Hepatocyte (in vitro differentiated cells): ENCODE data around the gene OPCML. TPM values are rescaled to one million over a fixed set of nuclear protein-coding genes. Genes with fewer than 3 reads are reported as not detected.
A peak's percentile ranks its signal among the peaks of the same experiment; 100 is the strongest.

Experiments used
- DNase-seq: peaks from one replicate; pipeline ENCODE4 v3.0.0-alpha.2; 2016; ENCODE audit warnings: low spot score
- H2AFZ ChIP-seq: fragments of 200-600 bp; sonication (generic); 2 replicates; pipeline ENCODE4 v1.6.0; 2016; ENCODE audit warnings: antibody characterized with exemption, mild to moderate bottlenecking
- H3K27ac ChIP-seq: fragments of 200-600 bp; sonication (generic); 2 replicates; pipeline ENCODE4 v1.5.1; 2016; ENCODE audit warnings: mild to moderate bottlenecking
- H3K27me3 ChIP-seq: fragments of 200-600 bp; sonication (generic); 2 replicates; pipeline ENCODE4 v1.6.1; 2016
- H3K36me3 ChIP-seq: fragments of 200-600 bp; sonication (generic); replicated peaks from 2 replicates; pipeline ENCODE4 v1.5.1; 2016; ENCODE audit warnings: low read depth; ENCODE audit not compliant: insufficient read depth
- H3K4me1 ChIP-seq: fragments of 200-600 bp; sonication (generic); 2 replicates; pipeline ENCODE4 v1.5.1; 2016; ENCODE audit warnings: mild to moderate bottlenecking, moderate library complexity; ENCODE audit not compliant: insufficient read depth
- H3K4me2 ChIP-seq: fragments of 200-600 bp; sonication (generic); 2 replicates; pipeline ENCODE4 v1.6.0; 2016
- H3K4me3 ChIP-seq: fragments of 200-600 bp; sonication (generic); 2 replicates; pipeline ENCODE4 v1.5.1; 2016; ENCODE audit warnings: mild to moderate bottlenecking
- H3K79me2 ChIP-seq: fragments of 200-600 bp; sonication (generic); 2 replicates; pipeline ENCODE4 v1.6.0; 2017; ENCODE audit warnings: mild to moderate bottlenecking
- H3K9me2 ChIP-seq: fragments of 200-600 bp; sonication (generic); replicated peaks from 2 replicates; pipeline ENCODE4 v1.6.0; 2017; ENCODE audit warnings: mild to moderate bottlenecking; ENCODE audit not compliant: insufficient read depth
- H3K9me3 ChIP-seq: fragments of 200-600 bp; sonication (generic); 2 replicates; pipeline ENCODE4 v1.5.1; 2016; ENCODE audit warnings: low read depth, mild to moderate bottlenecking
- H4K20me1 ChIP-seq: fragments of 200-600 bp; sonication (generic); 2 replicates; pipeline ENCODE4 v1.6.0; 2016; ENCODE audit warnings: mild to moderate bottlenecking; ENCODE audit not compliant: insufficient read depth, poor library complexity, severe bottlenecking
- CTCF ChIP-seq: fragments of 200-600 bp; sonication (generic); IDR thresholded peaks from 2 replicates; pipeline ENCODE4 v1.5.1; 2016; ENCODE audit warnings: antibody characterized with exemption, mild to moderate bottlenecking; ENCODE audit not compliant: poor library complexity
- EZH2 ChIP-seq: fragments of 200-600 bp; sonication (generic); IDR thresholded peaks from 2 replicates; pipeline ENCODE4 v1.6.1; 2016; ENCODE audit warnings: antibody characterized with exemption, mild to moderate bottlenecking, borderline replicate concordance
- EZH2phosphoT487 ChIP-seq: fragments of 200-600 bp; sonication (generic); IDR thresholded peaks from one replicate; pipeline ENCODE4 v1.6.1; 2018; ENCODE audit warnings: antibody characterized with exemption, mild to moderate bottlenecking, low read depth, moderate library complexity; ENCODE audit not compliant: unreplicated experiment, severe bottlenecking
- WGBS: methylation state at CpG from one replicate; pipeline ENCODE4 v1.1.6; 2016; ENCODE audit warnings: low lambda C conversion rate; ENCODE audit errors: missing lambda C conversion rate; 5-methylcytosine and 5-hydroxymethylcytosine counted together
- polyA plus RNA-seq: library from polyadenylated mRNA; unstranded; fragments of >200 nt; fragmentation: Nextera tagmentation; extraction: Ambion mirVana; gene quantifications from 2 replicates; pipeline ENCODE4 v1.2.1, GENCODE V29; 2016
- total RNA-seq: library from RNA; depleted of rRNA; stranded (reverse); fragments of >200 nt; gene quantifications from 2 replicates; pipeline ENCODE4 v1.2.3, GENCODE V29; 2014

OPCML gene
- total and polyA plus RNA-seq, 2 experiments from 2014 or later, result 0.37 to 0.98 TPM

- TF ChIP-seq CTCF, result no peak
- no peak for TF ChIP-seq EZH2phosphoT487
- no peak for TF ChIP-seq EZH2
- WGBS, result 94% methylated on average over 2 of the region's 2 CpGs
- H3K4me1 ChIP-seq, result no peaks in the 10 kb centered on the region
- H3K27ac ChIP-seq, result no peak overlapping the region
- no peak overlapping the region for H2AFZ ChIP-seq
- H3K27me3 ChIP-seq, result no peaks in the 10 kb centered on the region
- no peaks in the 10 kb centered on the region for H3K79me2 ChIP-seq
- no peaks in the 10 kb centered on the region for H3K36me3 ChIP-seq
- H3K4me2 ChIP-seq, result no peak overlapping the region
- H4K20me1 ChIP-seq, result no peaks in the 10 kb centered on the region
- no peak overlapping the region for H3K4me3 ChIP-seq
- DNase-seq, result no peak
- no peaks in the 10 kb centered on the region for H3K9me2 ChIP-seq
- H3K9me3 ChIP-seq, result no peaks in the 10 kb centered on the region
Measured at GRCh38 chr11:133269267-133269666, 263.0 kb downstream of the OPCML start.

DNA sequence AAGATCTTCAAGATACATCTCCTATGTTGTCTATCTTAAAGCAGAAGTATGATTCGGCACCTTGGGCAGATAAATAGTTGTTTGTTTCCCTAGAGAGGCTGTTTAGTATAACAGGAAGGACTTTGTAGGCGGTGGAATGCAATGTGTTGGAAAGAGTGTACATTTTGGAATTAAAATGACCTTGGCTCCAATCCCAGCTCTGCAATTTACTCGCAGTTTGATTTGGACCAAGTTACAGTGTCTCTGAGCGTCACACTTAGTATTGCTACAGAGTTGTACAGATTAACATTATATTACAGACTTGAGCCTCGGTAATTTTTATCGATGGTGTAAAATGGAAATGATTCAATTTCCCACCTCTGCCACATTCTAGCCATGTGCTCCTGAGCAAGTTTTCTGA lies 265.3 kb downstream of the OPCML start:
- no peak for DNase-seq
- Histone ChIP-seq H3K4me3 (no peak overlapping the region), H4K20me1 (no peaks in the 10 kb centered on the region), H3K9me2 (no peaks in the 10 kb centered on the region), H3K27ac (no peak overlapping the region), H3K79me2 (no peaks in the 10 kb centered on the region), H3K27me3 (no peaks in the 10 kb centered on the region), H2AFZ (no peak overlapping the region), H3K4me2 (no peak overlapping the region), H3K4me1 (peaks cover 3% of the 10 kb centered on the region), H3K36me3 (no peaks in the 10 kb centered on the region), H3K9me3 (no peaks in the 10 kb centered on the region)
- 85% methylated on average over 6 of the region's 6 CpGs for WGBS
- TF ChIP-seq CTCF (no peak), EZH2phosphoT487 (no peak), EZH2 (no peak)

DNA sequence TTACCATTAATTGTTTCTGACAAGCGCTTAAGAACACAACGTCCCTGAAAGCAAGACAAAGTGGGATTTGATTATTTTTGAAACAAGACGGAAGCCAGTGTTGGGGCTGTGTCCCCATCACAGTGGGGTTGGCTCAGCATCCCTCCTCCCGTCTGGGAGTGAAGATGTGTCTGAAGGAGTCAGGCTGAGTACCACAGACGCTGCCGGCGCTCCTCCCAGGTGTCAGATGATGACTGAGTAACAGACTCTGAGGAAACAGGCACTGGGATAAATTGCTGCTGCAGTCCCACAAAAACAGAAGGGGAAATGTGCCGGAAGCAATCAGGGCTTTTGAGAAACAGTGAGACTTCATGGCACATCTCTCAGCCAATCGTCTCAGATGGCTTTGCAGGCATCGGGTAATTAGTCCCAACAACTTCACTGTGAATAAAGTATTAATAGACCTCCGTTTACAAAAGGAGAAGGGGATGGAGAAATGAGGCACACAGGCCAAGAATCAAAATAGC lies 266.7 kb downstream of the OPCML start:
- no peak for TF ChIP-seq EZH2
- TF ChIP-seq EZH2phosphoT487, result no peak
- TF ChIP-seq CTCF, result no peak
- H3K27me3 ChIP-seq, result no peaks in the 10 kb centered on the region

DNA sequence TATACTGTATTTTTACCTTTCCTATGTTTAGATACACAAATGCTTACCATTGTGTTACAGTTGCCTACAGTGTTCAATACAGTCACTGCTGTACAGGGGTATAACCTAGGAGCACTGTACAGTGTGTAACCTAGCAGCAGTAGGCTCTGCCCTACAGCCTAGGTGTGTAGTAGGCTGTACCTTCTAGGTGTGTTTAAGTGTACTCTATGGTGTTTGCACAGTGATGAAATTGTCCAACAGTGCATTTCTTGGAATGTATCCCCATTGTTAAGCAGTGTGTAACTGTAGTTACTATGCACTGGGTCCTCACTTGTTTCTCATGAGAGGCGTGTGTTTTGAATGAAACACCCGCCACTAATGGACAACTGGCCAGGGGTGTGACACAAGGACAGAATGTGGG lies 269.0 kb downstream of the OPCML start:
- 69% methylated on average over 2 of the region's 2 CpGs for WGBS
- H3K79me2 ChIP-seq, result no peaks in the 10 kb centered on the region
- no peak overlapping the region for H3K4me3 ChIP-seq
- no peak for TF ChIP-seq EZH2phosphoT487
- no peak for TF ChIP-seq EZH2
- no peak for TF ChIP-seq CTCF
- H3K4me1 ChIP-seq, result peaks cover 3% of the 10 kb centered on the region
- no peaks in the 10 kb centered on the region for H4K20me1 ChIP-seq
- no peaks in the 10 kb centered on the region for H3K36me3 ChIP-seq
- peak overlapping the region; percentile 27 for H3K27ac ChIP-seq
- no peak overlapping the region for H3K4me2 ChIP-seq
- peak; percentile 17 for DNase-seq
- H3K27me3 ChIP-seq, result no peaks in the 10 kb centered on the region
- H3K9me3 ChIP-seq, result no peaks in the 10 kb centered on the region
- H3K9me2 ChIP-seq, result no peaks in the 10 kb centered on the region
- no peak overlapping the region for H2AFZ ChIP-seq

More for the DNA sequence above, 266.7 kb downstream of the OPCML start:
- Histone ChIP-seq H2AFZ (no peak overlapping the region), H4K20me1 (no peaks in the 10 kb centered on the region), H3K27ac (no peak overlapping the region), H3K36me3 (no peaks in the 10 kb centered on the region), H3K4me1 (peaks cover 3% of the 10 kb centered on the region), H3K4me2 (no peak overlapping the region), H3K9me2 (no peaks in the 10 kb centered on the region), H3K79me2 (no peaks in the 10 kb centered on the region), H3K9me3 (no peaks in the 10 kb centered on the region), H3K4me3 (no peak overlapping the region)
- no peak for DNase-seq
- 80% methylated on average over 11 of the region's 11 CpGs for WGBS
